ENCODE results near the gene KIRREL3.
"Not testable (repeated sequence)": the region's sequence is repeated elsewhere in the genome, so short reads cannot be mapped to it uniquely, and the experiment has no call there.

KIRREL3 gene

GRCh38 chr11:126385991-126386728, 614.4 kb downstream of the KIRREL3 start:
- no peaks in the 10 kb centered on the region for H3K4me1 ChIP-seq (ENCODE audit: control insufficient read depth, insufficient read depth, low read length)
- H3K9ac ChIP-seq (ENCODE audit: low read length), result no peak overlapping the region
- H3K4me3 ChIP-seq (ENCODE audit: low read length), result no peak overlapping the region
- H3K36me3 ChIP-seq (ENCODE audit: control insufficient read depth, insufficient read depth, low read length), result no peaks in the 10 kb centered on the region
- H3K27ac ChIP-seq (ENCODE audit: low read depth, low read length), result no peak overlapping the region
- H3K27me3 ChIP-seq (ENCODE audit: control insufficient read depth, insufficient read depth, low read length), result no peaks in the 10 kb centered on the region

GRCh38 chr11:126384449-126385070, 616.0 kb downstream of the KIRREL3 start:
- no peak overlapping the region for H3K4me3 ChIP-seq (ENCODE audit: low read length)
- H3K36me3 ChIP-seq (ENCODE audit: control insufficient read depth, insufficient read depth, low read length), result no peaks in the 10 kb centered on the region
- H3K9ac ChIP-seq (ENCODE audit: low read length), result no peak overlapping the region
- H3K4me1 ChIP-seq (ENCODE audit: control insufficient read depth, insufficient read depth, low read length), result no peaks in the 10 kb centered on the region
- no peaks in the 10 kb centered on the region for H3K27me3 ChIP-seq (ENCODE audit: control insufficient read depth, insufficient read depth, low read length)
- H3K27ac ChIP-seq (ENCODE audit: low read depth, low read length), result no peak overlapping the region

- Histone ChIP-seq H3K27ac (ENCODE audit: low read depth, low read length) (no peak overlapping the region), H3K9ac (ENCODE audit: low read length) (no peak overlapping the region), H3K4me1 (ENCODE audit: control insufficient read depth, insufficient read depth, low read length) (no peaks in the 10 kb centered on the region), H3K27me3 (ENCODE audit: control insufficient read depth, insufficient read depth, low read length) (no peaks in the 10 kb centered on the region), H3K4me3 (ENCODE audit: low read length) (no peak overlapping the region), H3K36me3 (ENCODE audit: control insufficient read depth, insufficient read depth, low read length) (no peaks in the 10 kb centered on the region)
Measured at GRCh38 chr11:126383339-126384335, 616.9 kb downstream of the KIRREL3 start.

GRCh38 chr11:126382641-126383040, 617.9 kb downstream of the KIRREL3 start:
- not testable (repeated sequence) for H3K4me1 ChIP-seq (ENCODE audit: control insufficient read depth, insufficient read depth, low read length); H3K4me3 ChIP-seq (ENCODE audit: low read length); H3K9ac ChIP-seq (ENCODE audit: low read length); H3K36me3 ChIP-seq (ENCODE audit: control insufficient read depth, insufficient read depth, low read length); H3K27me3 ChIP-seq (ENCODE audit: control insufficient read depth, insufficient read depth, low read length); H3K27ac ChIP-seq (ENCODE audit: low read depth, low read length)

- not testable (repeated sequence) for H3K9ac ChIP-seq (ENCODE audit: low read length); H3K27ac ChIP-seq (ENCODE audit: low read depth, low read length)
Measured at GRCh38 chr11:126381960-126382359, 618.6 kb downstream of the KIRREL3 start.

GRCh38 chr11:126380909-126381308, 619.7 kb downstream of the KIRREL3 start:
- Histone ChIP-seq H3K27me3 (ENCODE audit: control insufficient read depth, insufficient read depth, low read length) (no peaks in the 10 kb centered on the region), H3K4me3 (ENCODE audit: low read length) (no peak overlapping the region), H3K36me3 (ENCODE audit: control insufficient read depth, insufficient read depth, low read length) (no peaks in the 10 kb centered on the region), H3K27ac (ENCODE audit: low read depth, low read length) (no peak overlapping the region), H3K4me1 (ENCODE audit: control insufficient read depth, insufficient read depth, low read length) (no peaks in the 10 kb centered on the region), H3K9ac (ENCODE audit: low read length) (no peak overlapping the region)

More at GRCh38 chr11:126381960-126382359, 618.6 kb downstream of the KIRREL3 start:
- not testable (repeated sequence) for H3K36me3 ChIP-seq (ENCODE audit: control insufficient read depth, insufficient read depth, low read length); H3K4me3 ChIP-seq (ENCODE audit: low read length); H3K4me1 ChIP-seq (ENCODE audit: control insufficient read depth, insufficient read depth, low read length); H3K27me3 ChIP-seq (ENCODE audit: control insufficient read depth, insufficient read depth, low read length)

- Histone ChIP-seq H3K9ac (ENCODE audit: low read length) (no peak overlapping the region), H3K36me3 (ENCODE audit: control insufficient read depth, insufficient read depth, low read length) (no peaks in the 10 kb centered on the region), H3K27me3 (ENCODE audit: control insufficient read depth, insufficient read depth, low read length) (no peaks in the 10 kb centered on the region), H3K4me3 (ENCODE audit: low read length) (no peak overlapping the region), H3K27ac (ENCODE audit: low read depth, low read length) (no peak overlapping the region), H3K4me1 (ENCODE audit: control insufficient read depth, insufficient read depth, low read length) (no peaks in the 10 kb centered on the region)
Measured at GRCh38 chr11:126378763-126379162, 621.8 kb downstream of the KIRREL3 start.

GRCh38 chr11:126375726-126376125, 624.8 kb downstream of the KIRREL3 start:
- Histone ChIP-seq H3K36me3 (ENCODE audit: control insufficient read depth, insufficient read depth, low read length) (no peaks in the 10 kb centered on the region), H3K4me3 (ENCODE audit: low read length) (no peak overlapping the region), H3K27me3 (ENCODE audit: control insufficient read depth, insufficient read depth, low read length) (no peaks in the 10 kb centered on the region), H3K4me1 (ENCODE audit: control insufficient read depth, insufficient read depth, low read length) (no peaks in the 10 kb centered on the region), H3K9ac (ENCODE audit: low read length) (no peak overlapping the region), H3K27ac (ENCODE audit: low read depth, low read length) (no peak overlapping the region)

GRCh38 chr11:126374562-126375300, 625.8 kb downstream of the KIRREL3 start:
- not testable (repeated sequence) for H3K27ac ChIP-seq (ENCODE audit: low read depth, low read length); H3K36me3 ChIP-seq (ENCODE audit: control insufficient read depth, insufficient read depth, low read length); H3K4me1 ChIP-seq (ENCODE audit: control insufficient read depth, insufficient read depth, low read length); H3K4me3 ChIP-seq (ENCODE audit: low read length); H3K27me3 ChIP-seq (ENCODE audit: control insufficient read depth, insufficient read depth, low read length); H3K9ac ChIP-seq (ENCODE audit: low read length)

- not testable (repeated sequence) for H3K27ac ChIP-seq (ENCODE audit: low read depth, low read length); H3K36me3 ChIP-seq (ENCODE audit: control insufficient read depth, insufficient read depth, low read length); H3K4me3 ChIP-seq (ENCODE audit: low read length); H3K9ac ChIP-seq (ENCODE audit: low read length); H3K4me1 ChIP-seq (ENCODE audit: control insufficient read depth, insufficient read depth, low read length); H3K27me3 ChIP-seq (ENCODE audit: control insufficient read depth, insufficient read depth, low read length)
Measured at GRCh38 chr11:126373389-126374066, 627.0 kb downstream of the KIRREL3 start.

Data from rectal smooth muscle tissue (tissue), 1 donor.